HTERT RPE-1 (cell line): ENCODE data around the gene DOHH.

Experiments
- in situ Hi-C: fragments of 300-500 bp; cut with MboI; formaldehyde crosslinking; loops from 4 replicates; pipeline ENCODE4 v1.14.3; 2020; ENCODE audit warnings: low sequenced_read_pairs

The DOHH gene

DNA sequence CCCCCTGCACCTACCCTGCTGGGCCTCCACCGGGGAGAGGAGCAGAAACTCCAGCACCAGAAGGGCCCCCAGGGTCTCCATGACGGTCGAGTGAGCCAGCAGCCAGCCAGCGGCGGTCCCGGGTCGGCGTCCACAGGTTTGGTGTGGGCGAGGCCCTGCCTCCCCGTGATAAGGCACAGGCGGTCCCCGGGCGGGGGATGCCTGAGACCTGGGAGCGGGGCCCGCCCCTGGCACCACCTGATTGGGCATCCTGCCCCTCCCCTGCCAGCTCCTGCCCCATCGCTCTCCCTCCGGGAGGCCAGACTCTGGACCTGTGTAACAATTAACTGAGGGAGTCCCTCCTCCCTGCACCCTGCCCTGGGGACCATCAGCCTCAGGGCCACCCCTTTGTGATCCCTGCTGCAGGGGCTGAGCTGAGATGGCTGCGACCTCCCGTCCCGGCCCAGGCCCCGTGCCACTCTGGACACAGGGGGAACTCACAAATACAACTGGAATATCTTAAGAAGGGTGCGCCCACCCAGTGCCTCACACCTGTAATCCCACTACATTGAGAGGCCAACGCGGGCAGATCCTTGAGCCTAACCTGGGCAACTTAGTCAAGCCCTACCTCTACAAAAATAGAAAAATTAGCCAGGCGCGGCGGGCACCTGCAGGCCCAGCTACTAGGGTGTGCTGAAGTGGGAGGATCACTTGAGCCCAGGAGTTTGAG lies 19.9 kb downstream of the DOHH start, which contains the start of gene SMIM24:
Gene SMIM24, minus strand, starts transcription at position 143 of the 709 bp plus-strand sequence. Its CDS starts 62 bp downstream, at position 81.
- in situ Hi-C loops, result loop anchor here (25.0 kb wide), 1 partner anchor 168 kb away; no protein-coding TSS in a partner anchor

- in situ Hi-C loops, result loop anchor here (25.0 kb wide), 1 partner anchor 168 kb away; no protein-coding TSS in a partner anchor
These were observed 20.6 kb downstream of the DOHH start for GRCh38 chr19:3479834-3480215.

- in situ Hi-C loops, result loop anchor here (25.0 kb wide), 1 partner anchor 167 kb away; no protein-coding TSS in a partner anchor
These were observed 21.2 kb downstream of the DOHH start for GRCh38 chr19:3479177-3479833.

DNA sequence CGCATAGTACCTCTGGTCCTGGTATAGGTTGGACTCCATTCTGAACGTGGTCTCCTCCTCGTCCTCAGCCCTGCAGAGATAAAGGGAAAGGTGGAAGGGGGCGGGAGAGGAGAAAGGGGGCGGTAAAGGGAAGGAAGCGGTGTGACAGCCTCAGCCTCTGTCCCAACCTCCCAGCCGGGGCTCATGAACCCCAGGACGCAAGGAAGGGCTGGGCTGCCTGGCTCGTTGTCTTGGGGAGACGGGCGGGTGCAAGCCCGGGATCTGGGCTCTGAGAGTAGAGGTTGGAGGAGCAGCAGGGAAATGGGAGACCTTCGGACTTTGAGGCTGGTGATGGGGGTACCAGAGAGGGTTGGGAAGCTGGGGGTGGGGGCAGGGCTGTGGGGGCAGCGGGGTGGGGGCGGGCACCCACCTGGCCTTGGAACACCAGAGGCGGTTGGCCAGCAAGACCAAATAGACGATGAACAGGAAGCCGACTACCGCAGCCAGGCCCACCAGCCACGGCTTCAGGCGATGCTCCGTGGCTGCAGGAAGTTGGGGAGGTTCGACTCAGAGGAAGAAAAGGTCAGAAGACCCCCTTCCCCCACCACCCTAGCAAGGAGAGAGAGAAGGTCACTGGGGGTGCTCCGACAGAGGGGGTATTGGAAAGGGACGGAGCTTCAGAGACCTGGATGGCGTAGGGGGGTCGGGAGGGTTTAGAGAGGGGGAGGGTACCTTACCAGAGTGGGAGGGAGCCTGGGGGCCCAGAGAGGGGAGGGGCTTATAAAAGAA lies 21.9 kb downstream of the DOHH start:
- in situ Hi-C loops, result loop anchor here (25.0 kb wide), 1 partner anchor 166 kb away; no protein-coding TSS in a partner anchor

GRCh38 chr19:3477951-3478350 lies 22.5 kb downstream of the DOHH start:
- in situ Hi-C loops, result loop anchor here (25.0 kb wide), 1 partner anchor 166 kb away; no protein-coding TSS in a partner anchor

DNA sequence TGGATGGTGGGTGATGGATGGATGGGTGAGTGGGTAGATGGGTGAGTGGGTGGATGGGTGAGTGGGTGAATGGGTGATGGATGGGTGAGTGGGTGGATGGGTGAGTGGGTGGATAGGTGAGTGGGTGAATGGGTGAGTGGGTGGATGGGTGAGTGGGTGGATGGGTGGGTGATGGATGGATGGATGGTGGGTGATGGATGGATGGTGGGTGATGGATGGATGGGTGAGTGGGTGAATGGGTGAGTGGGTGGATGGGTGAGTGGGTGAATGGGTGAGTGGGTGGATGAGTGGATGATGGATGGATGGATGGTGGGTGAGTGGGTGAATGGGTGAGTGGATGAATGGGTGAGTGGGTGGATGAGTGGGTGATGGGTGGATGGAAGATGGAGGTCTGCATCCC lies 23.0 kb downstream of the DOHH start:
- in situ Hi-C loops, result loop anchor here (25.0 kb wide), 1 partner anchor 165 kb away; no protein-coding TSS in a partner anchor

DNA sequence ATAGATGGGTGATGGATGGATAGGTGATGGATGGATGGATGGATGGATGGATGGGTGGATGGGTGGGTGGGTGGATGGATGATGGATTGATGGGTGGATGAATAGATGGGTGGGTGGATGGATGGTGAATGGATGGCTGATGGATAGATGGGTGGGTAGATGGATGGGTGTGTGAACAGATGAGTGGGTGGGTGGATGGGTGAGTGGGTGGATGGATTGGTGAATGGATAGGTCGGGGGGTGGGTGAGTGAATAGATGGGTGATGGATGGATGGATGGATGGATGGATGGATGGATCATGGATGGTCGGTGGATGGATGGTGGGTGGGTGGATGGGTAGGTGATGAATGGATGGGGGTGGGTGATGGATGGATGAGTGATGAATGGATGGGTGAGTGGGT lies 23.6 kb downstream of the DOHH start:
- in situ Hi-C loops, result loop anchor here (25.0 kb wide), 1 partner anchor 165 kb away; no protein-coding TSS in a partner anchor

- in situ Hi-C loops, result loop anchor here (25.0 kb wide), 1 partner anchor 163 kb away; no protein-coding TSS in a partner anchor
These were observed 25.0 kb downstream of the DOHH start for GRCh38 chr19:3475449-3475848.

DNA sequence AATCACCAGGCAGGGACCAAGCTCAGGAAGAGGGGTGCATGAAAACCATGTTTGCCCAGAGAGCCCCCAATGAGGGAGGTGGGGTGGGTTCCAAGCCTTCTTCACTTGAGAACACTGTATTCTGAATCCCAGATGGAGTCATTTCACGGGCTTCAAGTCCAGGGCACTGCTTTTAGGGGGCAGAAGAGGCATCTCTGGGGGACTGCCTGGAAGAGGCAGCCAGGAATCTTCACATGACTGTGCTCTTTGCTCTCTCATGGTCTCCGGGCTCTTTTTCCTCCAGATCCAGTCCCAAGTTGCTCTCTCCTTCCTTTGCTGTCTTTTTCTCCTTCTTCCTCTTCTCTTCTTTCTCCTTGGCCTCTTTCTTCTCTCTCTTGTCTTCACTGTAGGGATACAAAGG lies 25.9 kb downstream of the DOHH start:
- in situ Hi-C loops, result loop anchor here (25.0 kb wide), 1 partner anchor 162 kb away; no protein-coding TSS in a partner anchor

DNA sequence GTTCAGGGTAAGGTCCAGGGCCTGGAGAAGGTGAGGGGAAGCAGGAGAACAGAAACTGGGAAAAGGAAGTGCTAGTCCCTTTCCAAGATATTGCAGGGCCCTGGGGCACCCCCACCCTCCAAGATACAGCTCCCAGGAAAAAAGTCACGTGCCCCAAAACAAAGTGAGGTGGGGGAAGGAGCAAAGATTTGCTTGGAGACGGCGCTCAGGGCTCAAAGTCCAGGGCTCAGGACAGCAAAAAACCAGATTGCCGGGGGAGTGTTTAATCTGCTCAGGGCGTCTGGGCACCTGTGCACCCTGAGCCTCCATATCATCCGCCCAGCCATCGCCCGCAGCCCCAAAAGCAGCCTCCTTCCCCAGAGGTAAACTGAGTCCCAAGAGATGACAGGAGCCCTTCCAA lies 26.5 kb downstream of the DOHH start:
- in situ Hi-C loops, result no loop called here

GRCh38 chr19:3471954-3472655 lies 28.4 kb downstream of the DOHH start:
- in situ Hi-C loops, result no loop called here

DNA sequence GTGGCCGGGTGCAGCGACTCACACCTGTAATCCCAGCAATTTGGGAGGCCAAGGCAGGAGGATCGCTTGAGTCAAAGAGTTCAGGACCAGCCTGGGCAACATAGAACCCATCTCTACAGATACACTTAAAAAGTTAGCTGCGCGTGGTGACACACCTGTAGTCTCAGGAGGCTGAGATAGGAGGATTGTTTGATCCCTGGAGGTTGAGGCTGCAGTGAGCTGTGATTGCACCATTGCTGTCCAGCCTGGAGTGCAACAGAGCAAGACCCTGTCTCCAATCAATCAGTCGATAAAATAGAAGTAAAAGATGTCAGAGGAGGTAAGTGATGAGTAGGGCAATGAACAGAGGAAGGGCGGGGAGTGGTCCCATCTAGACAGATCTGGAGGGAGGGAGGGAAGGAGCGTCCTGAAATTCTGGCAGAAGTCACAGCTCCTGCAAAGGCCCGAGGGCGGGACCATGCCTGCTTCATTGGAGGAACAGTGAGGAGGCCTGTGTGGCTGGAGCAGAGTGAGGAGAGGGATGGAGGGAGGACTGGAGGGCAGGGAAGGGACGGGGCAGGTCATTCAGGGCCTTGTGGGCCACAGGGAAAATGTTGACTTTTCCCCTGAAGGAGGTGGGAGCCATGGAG lies 29.9 kb downstream of the DOHH start:
- in situ Hi-C loops, result no loop called here

DNA sequence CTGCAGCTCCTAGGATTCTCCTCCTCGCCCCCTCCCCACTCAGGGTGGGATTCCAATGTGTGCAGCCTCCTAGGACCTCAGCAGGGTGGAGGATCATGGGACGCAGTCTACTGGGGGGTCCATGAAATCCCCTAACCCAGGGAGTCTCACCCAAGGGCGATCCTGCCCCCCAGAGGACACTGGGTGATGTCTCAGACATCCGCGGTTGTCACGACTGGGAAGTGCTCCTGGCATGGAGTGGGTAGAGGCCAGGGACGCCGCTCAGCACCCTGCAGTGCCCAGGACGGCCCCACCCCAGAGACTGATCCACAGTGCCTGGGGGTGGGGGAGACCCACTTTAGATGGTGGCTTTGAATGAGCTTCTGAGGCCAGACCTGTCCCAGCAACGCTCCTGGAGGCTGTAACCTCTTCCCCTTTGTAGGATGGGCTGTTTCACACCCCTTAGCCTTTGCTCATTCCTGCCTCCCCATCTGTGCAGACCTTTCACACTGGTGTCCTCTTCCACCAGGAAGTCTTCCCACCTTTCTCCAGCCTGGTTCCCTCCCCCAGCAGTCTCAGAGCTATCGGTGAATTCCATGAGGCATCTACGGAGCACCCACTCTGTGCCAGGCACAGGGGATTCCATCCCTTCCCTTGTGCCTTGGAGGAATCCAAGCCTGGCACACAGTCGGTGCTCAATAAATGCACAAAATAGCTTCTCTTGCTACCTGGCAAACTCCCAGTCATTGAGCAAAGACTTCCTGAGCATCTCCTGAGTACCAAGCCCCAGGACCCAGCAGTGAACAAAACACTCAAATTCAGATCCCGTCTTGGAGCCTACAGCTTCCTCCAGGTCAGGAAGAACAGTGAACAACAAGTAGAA lies 30.6 kb downstream of the DOHH start:
- in situ Hi-C loops, result no loop called here

GRCh38 chr19:3468211-3468610 lies 32.3 kb downstream of the DOHH start:
- in situ Hi-C loops, result no loop called here

GRCh38 chr19:3467437-3468198 lies 32.9 kb downstream of the DOHH start:
- in situ Hi-C loops, result no loop called here

DNA sequence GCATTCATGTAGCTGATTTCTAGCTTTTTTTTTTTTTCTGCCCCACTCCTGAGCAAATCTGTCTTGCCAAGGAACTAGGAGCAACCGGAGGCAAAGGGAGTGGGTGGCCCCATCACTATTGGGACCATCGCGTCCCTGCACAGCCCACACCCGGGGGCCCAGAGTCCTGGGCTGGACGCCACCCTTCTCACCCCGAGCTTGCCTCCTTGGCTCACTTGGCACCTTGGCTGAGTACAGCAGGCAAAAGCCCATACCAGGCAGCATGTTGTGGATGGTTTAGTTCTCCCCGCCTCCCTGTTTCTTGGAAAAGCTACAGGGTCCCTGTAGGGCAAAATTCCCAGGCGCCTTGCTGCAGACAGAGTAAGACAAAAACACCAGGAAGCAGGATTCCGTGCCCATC lies 33.8 kb downstream of the DOHH start:
- in situ Hi-C loops, result no loop called here

GRCh38 chr19:3465552-3465951 lies 34.9 kb downstream of the DOHH start:
- in situ Hi-C loops, result no loop called here

GRCh38 chr19:3464587-3465235 lies 35.8 kb downstream of the DOHH start:
- in situ Hi-C loops, result no loop called here
